Muscle layer of duodenum (tissue), 2 donors: ENCODE results near the gene CCDC24.

Experiments
- H3K27ac ChIP-seq: one replicate; pipeline ENCODE4 v1.7.0; 2013; ENCODE audit warnings: mild to moderate bottlenecking, low read length
- H3K27me3 ChIP-seq: one replicate; pipeline ENCODE4 v1.7.0; 2013; ENCODE audit warnings: low read depth, mild to moderate bottlenecking, control low read depth, low read length
- H3K36me3 ChIP-seq, 2 donors: one replicate each; pipeline ENCODE4 v1.7.0; 2013; ENCODE audit warnings: low read length in 2 of 2, control low read depth in 1 of 2, mild to moderate bottlenecking in 1 of 2; ENCODE audit not compliant: insufficient read depth in 2 of 2, control insufficient read depth in 1 of 2
- H3K4me1 ChIP-seq, 2 donors: one replicate each; pipeline ENCODE4 v1.7.0; 2013; ENCODE audit warnings: low read length in 2 of 2, mild to moderate bottlenecking in 2 of 2, control low read depth in 1 of 2, moderate library complexity in 1 of 2; ENCODE audit not compliant: insufficient read depth in 2 of 2, control insufficient read depth in 1 of 2
- H3K4me3 ChIP-seq, 2 donors: one replicate each; pipeline ENCODE4 v1.7.0; 2013; ENCODE audit warnings: low read length in 2 of 2, low read depth in 1 of 2, mild to moderate bottlenecking in 1 of 2
- H3K9me3 ChIP-seq, 2 donors: one replicate each; pipeline ENCODE4 v1.7.0; 2013; ENCODE audit warnings: low read length in 2 of 2, control low read depth in 1 of 2, mild to moderate bottlenecking in 1 of 2; ENCODE audit not compliant: control insufficient read depth in 1 of 2
- donor health status: healthy.

Gene CCDC24

GRCh38 chr1:43952731-43953346, 38.6 kb upstream of the CCDC24 start:
- Histone ChIP-seq H3K27ac (no peak overlapping the region), H3K36me3 (peaks cover 25 to 26% of the 10 kb centered on the region in 2 donors), H3K27me3 (no peaks in the 10 kb centered on the region), H3K4me3 (no peak overlapping the region), H3K9me3 (no peaks in the 10 kb centered on the region), H3K4me1 (peaks cover 6 to 14% of the 10 kb centered on the region in 2 donors)

DNA sequence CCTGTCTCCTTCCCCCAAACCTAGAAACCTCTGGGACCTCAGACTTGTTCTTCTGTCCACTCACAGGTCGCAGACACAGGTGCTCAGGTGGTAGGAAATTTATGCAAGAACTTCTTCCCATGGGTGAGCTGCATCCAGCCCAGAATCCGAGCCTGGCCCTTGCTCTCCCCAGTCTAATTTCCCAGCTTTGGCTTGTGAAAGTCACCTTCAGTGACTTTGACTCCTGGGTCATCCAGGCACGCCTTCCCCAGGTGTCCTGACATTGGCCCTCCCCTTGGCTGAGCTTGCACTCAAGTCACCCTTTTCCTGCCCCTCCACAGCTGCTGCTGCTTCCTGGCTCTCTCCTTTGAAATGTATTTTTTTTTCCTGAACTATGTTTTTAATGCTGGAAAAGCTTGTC, 38.0 kb upstream of the CCDC24 start:
- Histone ChIP-seq H3K4me3 (no peak overlapping the region), H3K9me3 (no peaks in the 10 kb centered on the region), H3K36me3 (peaks cover 30 to 32% of the 10 kb centered on the region in 2 donors), H3K27me3 (no peaks in the 10 kb centered on the region), H3K4me1 (peaks cover under 1 to 9% of the 10 kb centered on the region in 2 donors), H3K27ac (no peak overlapping the region)

DNA sequence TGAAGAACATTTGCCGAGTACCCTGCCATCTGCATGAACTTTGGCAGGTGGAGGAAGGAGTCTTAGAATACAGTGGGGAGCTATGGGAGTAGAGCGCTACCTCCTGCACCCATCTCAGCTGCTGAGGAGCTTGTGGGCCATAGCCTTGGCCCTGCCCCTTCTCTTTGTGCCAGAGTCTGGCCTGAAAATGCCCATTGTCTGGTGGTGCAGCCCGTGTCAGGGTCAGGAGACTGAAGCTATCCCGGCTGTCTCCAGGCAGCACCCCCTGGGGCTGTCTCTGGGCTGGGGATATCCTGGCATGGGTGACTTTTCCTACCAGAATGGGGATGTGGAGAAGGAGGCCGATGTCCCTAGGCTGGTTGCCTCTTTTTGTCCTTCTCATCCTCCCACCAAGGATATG, 37.4 kb upstream of the CCDC24 start:
- Histone ChIP-seq H3K36me3 (peaks cover 37% of the 10 kb centered on the region in 2 donors), H3K9me3 (no peaks in the 10 kb centered on the region), H3K27ac (no peak overlapping the region), H3K27me3 (no peaks in the 10 kb centered on the region), H3K4me3 (no peak overlapping the region), H3K4me1 (peaks cover 0 to 2% of the 10 kb centered on the region in 2 donors)

GRCh38 chr1:43956234-43956633, 35.2 kb upstream of the CCDC24 start:
- H3K36me3 ChIP-seq, result peaks cover 43 to 52% of the 10 kb centered on the region in 2 donors
- no peaks in the 10 kb centered on the region for H3K27me3 ChIP-seq
- H3K27ac ChIP-seq, result no peak overlapping the region
- no peaks in the 10 kb centered on the region for H3K4me1 ChIP-seq
- H3K9me3 ChIP-seq, result no peaks in the 10 kb centered on the region
- H3K4me3 ChIP-seq, result no peak overlapping the region

DNA sequence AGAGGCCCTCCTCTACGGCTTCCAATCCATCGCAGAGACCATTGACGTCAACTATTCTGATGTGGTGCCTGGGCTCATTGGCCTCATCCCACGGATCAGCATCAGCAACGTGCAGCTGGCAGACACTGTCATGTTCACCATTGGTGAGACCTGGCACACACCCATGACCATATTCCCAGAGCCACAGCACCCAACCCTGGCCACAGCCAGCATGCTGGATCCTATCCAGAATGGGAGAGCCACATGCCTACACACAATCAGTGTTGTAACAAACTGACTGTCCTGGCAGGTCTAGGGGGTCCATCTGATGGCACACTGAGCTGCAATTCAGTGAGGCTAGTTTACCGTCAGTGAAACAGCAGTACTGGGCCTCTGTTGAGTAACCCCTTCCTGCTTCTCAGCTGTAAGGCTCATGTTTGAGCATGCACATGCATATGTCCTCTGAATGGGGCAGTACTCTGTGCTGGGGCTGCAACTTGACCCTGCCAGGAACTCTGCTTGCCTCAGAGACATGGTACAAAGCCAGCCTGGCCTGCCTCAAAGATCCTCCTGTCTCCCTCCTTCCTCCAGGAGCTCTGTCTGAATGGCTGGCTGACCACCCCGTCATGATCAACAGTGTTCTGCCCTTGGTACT, 33.9 kb upstream of the CCDC24 start:
- Histone ChIP-seq H3K9me3 (no peaks in the 10 kb centered on the region), H3K36me3 (peaks cover 54 to 65% of the 10 kb centered on the region in 2 donors), H3K4me1 (no peaks in the 10 kb centered on the region), H3K27ac (no peak overlapping the region), H3K4me3 (no peak overlapping the region), H3K27me3 (no peaks in the 10 kb centered on the region)

DNA sequence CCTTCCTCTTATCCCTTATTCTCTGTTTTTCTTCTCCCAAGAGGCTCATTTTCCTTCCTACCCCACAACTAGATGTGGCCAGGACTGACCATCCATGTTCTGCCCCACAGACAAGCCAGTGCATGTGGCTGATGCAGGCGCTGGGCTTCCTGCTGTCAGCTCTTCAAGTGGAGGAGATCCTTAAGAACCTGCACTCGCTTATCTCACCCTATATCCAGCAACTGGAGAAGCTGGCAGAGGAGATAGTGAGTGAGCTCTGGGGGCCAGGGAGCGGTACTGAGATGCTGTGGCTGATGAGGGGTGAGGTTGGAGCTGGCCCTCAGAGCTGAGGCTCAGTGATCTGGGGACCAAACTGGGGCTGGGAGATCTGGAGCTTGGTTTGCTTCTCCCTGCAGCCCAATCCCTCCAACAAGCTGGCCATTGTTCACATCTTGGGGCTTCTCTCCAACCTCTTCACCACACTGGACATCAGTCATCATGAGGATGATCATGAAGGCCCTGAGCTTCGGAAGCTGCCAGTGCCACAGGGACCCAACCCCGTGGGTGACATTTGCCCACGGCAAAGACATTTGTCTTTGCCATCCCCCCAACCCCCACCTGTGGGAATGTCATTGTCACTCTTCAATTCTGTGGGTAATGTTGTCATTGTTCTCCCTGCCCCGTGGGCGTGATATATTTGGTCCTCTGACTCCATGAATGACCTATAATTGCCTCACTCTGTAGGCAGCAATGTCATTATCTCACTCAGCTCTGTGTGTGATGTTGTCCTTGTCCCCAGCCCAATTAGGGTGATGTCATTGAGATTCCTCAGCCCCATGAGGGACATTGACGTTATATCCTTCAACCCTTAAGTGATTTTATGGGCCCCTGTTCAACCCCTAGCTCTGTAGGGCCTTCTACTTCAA, 32.8 kb upstream of the CCDC24 start:
- Histone ChIP-seq H3K27ac (no peak overlapping the region), H3K9me3 (no peaks in the 10 kb centered on the region), H3K4me3 (no peak overlapping the region), H3K36me3 (peaks cover 59 to 74% of the 10 kb centered on the region in 2 donors), H3K4me1 (no peaks in the 10 kb centered on the region), H3K27me3 (no peaks in the 10 kb centered on the region)

DNA sequence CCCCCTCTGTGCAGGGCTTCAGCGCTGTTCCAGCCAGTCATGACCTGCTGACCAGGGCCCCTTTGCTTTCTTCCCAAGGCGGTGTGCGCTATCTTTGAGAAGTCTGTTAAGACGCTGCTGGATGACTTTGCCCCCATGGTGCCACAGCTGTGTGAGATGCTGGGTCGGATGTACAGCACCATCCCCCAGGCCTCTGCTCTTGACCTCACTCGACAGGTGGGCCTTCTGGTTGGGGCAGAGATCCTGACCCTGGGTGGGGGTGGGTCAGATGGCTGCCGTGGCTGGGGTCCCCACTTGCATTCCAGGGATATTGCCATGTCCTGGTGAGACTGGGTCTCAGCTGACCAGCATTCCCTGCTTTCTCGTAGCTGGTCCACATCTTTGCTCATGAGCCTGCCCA, 30.6 kb upstream of the CCDC24 start:
- Histone ChIP-seq H3K27me3 (no peaks in the 10 kb centered on the region), H3K4me3 (no peak overlapping the region), H3K27ac (no peak overlapping the region), H3K36me3 (peaks cover 59 to 84% of the 10 kb centered on the region in 2 donors), H3K4me1 (no peaks in the 10 kb centered on the region), H3K9me3 (no peaks in the 10 kb centered on the region)

GRCh38 chr1:43961692-43962091, 29.7 kb upstream of the CCDC24 start:
- Histone ChIP-seq H3K27me3 (no peaks in the 10 kb centered on the region), H3K9me3 (no peaks in the 10 kb centered on the region), H3K36me3 (peaks cover 51 to 85% of the 10 kb centered on the region in 2 donors), H3K27ac (no peak overlapping the region), H3K4me1 (no peaks in the 10 kb centered on the region), H3K4me3 (no peak overlapping the region)

GRCh38 chr1:43962324-43962723, 29.1 kb upstream of the CCDC24 start:
- Histone ChIP-seq H3K4me1 (no peaks in the 10 kb centered on the region), H3K9me3 (no peaks in the 10 kb centered on the region), H3K36me3 (peaks cover 46 to 86% of the 10 kb centered on the region in 2 donors), H3K27ac (no peak overlapping the region), H3K4me3 (no peak overlapping the region), H3K27me3 (no peaks in the 10 kb centered on the region)

DNA sequence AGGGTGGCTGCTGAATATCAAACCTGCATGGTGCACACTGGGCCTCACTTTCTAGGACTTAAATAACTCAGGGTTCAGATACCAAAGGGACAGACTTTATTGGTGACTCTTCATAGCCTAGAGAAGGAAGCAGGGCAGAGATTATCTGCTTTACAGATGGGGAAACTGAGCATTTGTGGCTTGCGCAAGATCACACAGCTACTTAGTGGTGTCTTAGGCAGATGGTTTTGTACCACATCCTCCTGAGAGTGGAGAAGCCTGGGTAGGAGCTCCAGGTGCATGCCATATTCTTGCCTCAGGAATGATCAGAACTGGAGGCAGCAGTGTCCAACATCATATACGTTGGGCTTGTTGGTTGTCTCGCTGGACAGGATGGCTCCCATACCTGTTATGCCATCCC, 28.4 kb upstream of the CCDC24 start:
- H3K9me3 ChIP-seq, result no peaks in the 10 kb centered on the region
- H3K27ac ChIP-seq, result no peak overlapping the region
- no peaks in the 10 kb centered on the region for H3K27me3 ChIP-seq
- peaks cover 39 to 85% of the 10 kb centered on the region in 2 donors for H3K36me3 ChIP-seq
- H3K4me1 ChIP-seq, result no peaks in the 10 kb centered on the region
- H3K4me3 ChIP-seq, result no peak overlapping the region

GRCh38 chr1:43963890-43964289, 27.5 kb upstream of the CCDC24 start:
- Histone ChIP-seq H3K27me3 (no peaks in the 10 kb centered on the region), H3K36me3 (peaks cover 30 to 76% of the 10 kb centered on the region in 2 donors), H3K9me3 (no peaks in the 10 kb centered on the region), H3K27ac (no peak overlapping the region), H3K4me3 (no peak overlapping the region), H3K4me1 (no peaks in the 10 kb centered on the region)
